IMR-90 (cell line): ENCODE data around the gene VPS13C. TPM values are rescaled to one million over a fixed set of nuclear protein-coding genes. Genes with fewer than 3 reads are reported as not detected.

Source experiments
- ATAC-seq: fragments of 200-7000 bp; cut with Tn5 transposase; 2 replicates; pipeline ENCODE4 v1.9.1; 2020; ENCODE audit warnings: low read depth, mild to moderate bottlenecking, moderate library complexity
- BruUV-seq: library from RNA; stranded (reverse); fragments of 400-500 nt; replicated peaks from 2 replicates; lab custom pipeline; 2021; lab: Mats Ljungman, UMichigan
- CTCF ChIA-PET: fragments of 300-600 bp; formaldehyde crosslinking; extraction: SDS; loops from one replicate; lab custom pipeline; 2021; ENCODE audit warnings: antibody characterized with exemption; lab: Yijun Ruan, JAX
- POLR2A ChIA-PET: fragments of 300-600 bp; sonication (Branson Sonifier 250); formaldehyde crosslinking; loops from one replicate; lab custom pipeline; 2022; ENCODE audit warnings: antibody characterized with exemption; ENCODE audit not compliant: unreplicated experiment; lab: Charles Lee
- DNase-seq: peaks from one replicate; pipeline ENCODE4 v3.0.0; 2013
- H2AFZ ChIP-seq: replicated peaks from 2 replicates; pipeline ENCODE3; 2013; ENCODE audit warnings: low read length, mild to moderate bottlenecking; ENCODE audit not compliant: poor library complexity
- H2AK5ac ChIP-seq: 2 replicates; pipeline ENCODE4 v1.6.1; 2013; ENCODE audit warnings: low read depth, low read length, inconsistent platforms
- H2AK9ac ChIP-seq: replicated peaks from 2 replicates; pipeline ENCODE3; 2013; ENCODE audit warnings: mild to moderate bottlenecking, low read depth, low read length, moderate library complexity; ENCODE audit not compliant: poor library complexity
- H2BK120ac ChIP-seq: 2 replicates; pipeline ENCODE4 v1.6.1; 2013; ENCODE audit warnings: low read depth, low read length, inconsistent platforms
- H2BK15ac ChIP-seq: 3 replicates; pipeline ENCODE4 v1.6.1; 2013; ENCODE audit warnings: low read depth, low read length, inconsistent platforms
- H2BK20ac ChIP-seq: 2 replicates; pipeline ENCODE4 v1.6.1; 2013; ENCODE audit warnings: low read depth, mild to moderate bottlenecking, inconsistent platforms, low read length, moderate library complexity
- H2BK5ac ChIP-seq: 2 replicates; pipeline ENCODE4 v1.6.1; 2013; ENCODE audit warnings: mild to moderate bottlenecking, low read depth, low read length, inconsistent platforms; ENCODE audit not compliant: poor library complexity, severe bottlenecking
- H3K14ac ChIP-seq: replicated peaks from 2 replicates; pipeline ENCODE4 v1.6.1; 2013; ENCODE audit warnings: low read depth, low read length, inconsistent platforms
- H3K18ac ChIP-seq: 2 replicates; pipeline ENCODE4 v1.6.1; 2013; ENCODE audit warnings: low read depth, low read length, control low read depth
- H3K23ac ChIP-seq: 2 replicates; pipeline ENCODE4 v1.6.1; 2013; ENCODE audit warnings: low read depth, low read length, inconsistent platforms
- H3K27ac ChIP-seq: 2 replicates; pipeline ENCODE4 v1.5.1; 2013; ENCODE audit warnings: mild to moderate bottlenecking, control low read depth, low read length; ENCODE audit not compliant: insufficient read depth
- H3K27me3 ChIP-seq: 2 replicates; pipeline ENCODE4 v1.6.1; 2013; ENCODE audit warnings: low read length; ENCODE audit not compliant: control insufficient read depth, insufficient read depth
- H3K36me3 ChIP-seq: 2 replicates; pipeline ENCODE4 v1.6.1; 2013; ENCODE audit warnings: low read length, mixed read lengths; ENCODE audit not compliant: control insufficient read depth, insufficient read depth
- H3K4ac ChIP-seq: 2 replicates; pipeline ENCODE4 v1.6.1; 2013; ENCODE audit warnings: low read depth, low read length, inconsistent platforms
- H3K4me1 ChIP-seq: 2 replicates; pipeline ENCODE4 v1.6.1; 2013; ENCODE audit warnings: low read length, mixed read lengths; ENCODE audit not compliant: control insufficient read depth, insufficient read depth
- H3K4me2 ChIP-seq: 2 replicates; pipeline ENCODE4 v1.6.1; 2013; ENCODE audit warnings: low read depth, mild to moderate bottlenecking, control low read depth, low read length, moderate library complexity
- H3K4me3 ChIP-seq: 2 replicates; pipeline ENCODE4 v1.5.1; 2013; ENCODE audit warnings: low read depth, mild to moderate bottlenecking, control low read depth, low read length, moderate library complexity; ENCODE audit not compliant: insufficient read depth
- H3K56ac ChIP-seq: 2 replicates; pipeline ENCODE4 v1.6.1; 2013; ENCODE audit warnings: low read length, inconsistent platforms; ENCODE audit not compliant: insufficient read depth; ENCODE audit errors: extremely low read depth
- H3K79me1 ChIP-seq, 2 experiments: 2 replicates each; pipeline ENCODE4 v1.6.1; 2013; ENCODE audit warnings: low read length in 2 of 2, inconsistent platforms in 1 of 2, low read depth in 1 of 2
- H3K9ac ChIP-seq: 2 replicates; pipeline ENCODE4 v1.6.1; 2013; ENCODE audit warnings: low read depth, low read length, control low read depth
- H3K9me1 ChIP-seq: 2 replicates; pipeline ENCODE4 v1.6.1; 2013; ENCODE audit warnings: low read length, inconsistent platforms; ENCODE audit not compliant: insufficient read depth
- H3K9me3 ChIP-seq: 2 replicates; pipeline ENCODE4 v1.6.1; 2013; ENCODE audit warnings: low read length; ENCODE audit not compliant: control insufficient read depth, insufficient read depth
- H4K20me1 ChIP-seq: 2 replicates; pipeline ENCODE4 v1.6.1; 2013; ENCODE audit warnings: low read length, inconsistent platforms; ENCODE audit not compliant: insufficient read depth
- H4K5ac ChIP-seq: 2 replicates; pipeline ENCODE4 v1.6.1; 2013; ENCODE audit warnings: mild to moderate bottlenecking, low read depth, low read length, control low read depth
- H4K8ac ChIP-seq, 2 experiments: 2 replicates each; pipeline ENCODE4 v1.6.1; 2013; ENCODE audit warnings: low read depth in 2 of 2, low read length in 2 of 2, control low read depth in 1 of 2, inconsistent platforms in 1 of 2
- H4K91ac ChIP-seq: 2 replicates; pipeline ENCODE4 v1.6.1; 2013; ENCODE audit warnings: low read depth, low read length, inconsistent platforms; ENCODE audit not compliant: insufficient read depth
- BHLHE40 ChIP-seq: fragments of 150-350 bp; IDR thresholded peaks from 2 replicates; pipeline ENCODE4 v1.6.1; 2016; ENCODE audit warnings: mild to moderate bottlenecking, low read depth, low read length
- CEBPB ChIP-seq: IDR thresholded peaks from 2 replicates; pipeline ENCODE4 v1.6.1; 2012; ENCODE audit warnings: low read depth, low read length, improper control_type of control experiment
- MAZ ChIP-seq: IDR thresholded peaks from 2 replicates; pipeline ENCODE4 v1.6.1; 2012; ENCODE audit warnings: low read depth, mild to moderate bottlenecking, low read length, improper control_type of control experiment, moderate library complexity, borderline replicate concordance
- NFE2L2 ChIP-seq: fragments of 150-350 bp; IDR thresholded peaks from 2 replicates; pipeline ENCODE4 v1.6.1; 2016; ENCODE audit warnings: low read depth, mild to moderate bottlenecking, low read length
- RAD21 ChIP-seq: IDR thresholded peaks from 2 replicates; pipeline ENCODE4 v1.6.1; 2012; ENCODE audit warnings: low read length, improper control_type of control experiment
- RCOR1 ChIP-seq: IDR thresholded peaks from 2 replicates; pipeline ENCODE4 v1.6.1; 2012; ENCODE audit warnings: mild to moderate bottlenecking, low read length, improper control_type of control experiment; ENCODE audit not compliant: insufficient replicate concordance
- RFX5 ChIP-seq: IDR thresholded peaks from 2 replicates; pipeline ENCODE4 v1.8.0; 2012; ENCODE audit warnings: low read depth, mild to moderate bottlenecking, low read length, moderate library complexity
- SMC3 ChIP-seq: fragments of 150-350 bp; IDR thresholded peaks from 2 replicates; pipeline ENCODE4 v1.6.1; 2016; ENCODE audit warnings: low read depth, mild to moderate bottlenecking, antibody characterized with exemption, low read length, moderate library complexity
- WGBS, 2 experiments: methylation state at CpG; one replicate each; pipeline versions ENCODE4 v1.1.5 to v1.1.7; 2013; ENCODE audit warnings: missing lambda C conversion rate in 2 of 2; ENCODE audit not compliant: insufficient read length in 1 of 2; ENCODE audit errors: extremely low coverage in 2 of 2; 5-methylcytosine and 5-hydroxymethylcytosine counted together
- dilution Hi-C: fragments of 300-500 bp; cut with HindIII; formaldehyde crosslinking; loops from one replicate; pipeline ENCODE4 v1.14.3; 2018; ENCODE audit warnings: low sequenced_read_pairs; ENCODE audit not compliant: unreplicated experiment
- in situ Hi-C: fragments of 300-500 bp; cut with MboI; formaldehyde crosslinking; loops from 3 replicates; pipeline ENCODE4 v1.14.3; 2019; ENCODE audit warnings: low sequenced_read_pairs, inconsistent platforms, mixed read lengths
- intact Hi-C: fragments of 100-400 bp; cut with micrococcal nuclease; formaldehyde crosslinking; loops from 2 replicates; pipeline ENCODE4 v1.10.0; 2022
- polyA plus RNA-seq, 3 experiments: library from polyadenylated mRNA; depleted of rRNA; stranded (reverse); fragments of >200 nt; gene quantifications; 2 replicates each; pipeline ENCODE4 v1.2.3, GENCODE V29; 2012; ENCODE audit warnings: low replicate concordance in 1 of 3
- total RNA-seq: library from RNA; depleted of rRNA; stranded (reverse); fragments of >200 nt; gene quantifications from 2 replicates; pipeline ENCODE4 v1.2.3, GENCODE V29; 2012

The VPS13C gene
- total and polyA plus RNA-seq, 2 of the 4 experiments (the other 2 are of a cell fraction) = 8.1 to 32.8 TPM

GRCh38 chr15:61840090-61840489, 220.2 kb downstream of the VPS13C start:
- H3K4me3 ChIP-seq = no peak overlapping the region
- H3K36me3 ChIP-seq = no peaks in the 10 kb centered on the region
- no peak overlapping the region for H4K91ac ChIP-seq
- H2BK120ac ChIP-seq = no peak overlapping the region
- no peak overlapping the region for H4K8ac ChIP-seq
- H3K18ac ChIP-seq = no peak overlapping the region
- no peak overlapping the region for H3K56ac ChIP-seq
- H3K9ac ChIP-seq = no peak overlapping the region
- in situ Hi-C loops (loop anchor here (25.0 kb wide), 2 partner anchors 1328 to 1503 kb away; no protein-coding TSS in a partner anchor), dilution Hi-C loops (no loop called here), intact Hi-C loops (no loop called here)
- H4K5ac ChIP-seq = no peak overlapping the region
- H3K4me1 ChIP-seq = no peaks in the 10 kb centered on the region
- H2AK9ac ChIP-seq = no peak overlapping the region
- H3K14ac ChIP-seq = no peak overlapping the region
- H2BK15ac ChIP-seq = no peak overlapping the region
- H3K4ac ChIP-seq = no peak overlapping the region
- peaks cover 18% of the 10 kb centered on the region for H3K27me3 ChIP-seq
- DNase-seq (no peak), ATAC-seq (no peak)
- ChIA-PET CTCF (no interaction called here), POLR2A (no interaction called here)
- no peak overlapping the region for H3K4me2 ChIP-seq
- no peaks in the 10 kb centered on the region for H3K79me1 ChIP-seq
- no TSS peak for BruUV-seq
- no peak overlapping the region for H2AFZ ChIP-seq
- H4K20me1 ChIP-seq = no peaks in the 10 kb centered on the region
- no peak overlapping the region for H3K27ac ChIP-seq
- TF ChIP-seq RCOR1 = no peak
- TF ChIP-seq RFX5 = no peak
- no peak for TF ChIP-seq BHLHE40
- TF ChIP-seq MAZ = no peak
- no peak for TF ChIP-seq NFE2L2
- no peak for TF ChIP-seq RAD21
- TF ChIP-seq CEBPB = no peak
- no peak for TF ChIP-seq SMC3
- WGBS, 2 experiments = 88% methylated on average over 4 of the region's 12 CpGs; no CpG with 5 or more reads in 1 of the 2 experiments
- no peak overlapping the region for H2BK20ac ChIP-seq
- H3K9me1 ChIP-seq = no peaks in the 10 kb centered on the region; the same call in 1 of the 2 replicates
- no peak overlapping the region for H2AK5ac ChIP-seq
- no peak overlapping the region for H2BK5ac ChIP-seq
- H3K23ac ChIP-seq = no peak overlapping the region
- no peaks in the 10 kb centered on the region for H3K9me3 ChIP-seq
